Measurements from ENCODE around the gene NR2C2.

Gene NR2C2

DNA sequence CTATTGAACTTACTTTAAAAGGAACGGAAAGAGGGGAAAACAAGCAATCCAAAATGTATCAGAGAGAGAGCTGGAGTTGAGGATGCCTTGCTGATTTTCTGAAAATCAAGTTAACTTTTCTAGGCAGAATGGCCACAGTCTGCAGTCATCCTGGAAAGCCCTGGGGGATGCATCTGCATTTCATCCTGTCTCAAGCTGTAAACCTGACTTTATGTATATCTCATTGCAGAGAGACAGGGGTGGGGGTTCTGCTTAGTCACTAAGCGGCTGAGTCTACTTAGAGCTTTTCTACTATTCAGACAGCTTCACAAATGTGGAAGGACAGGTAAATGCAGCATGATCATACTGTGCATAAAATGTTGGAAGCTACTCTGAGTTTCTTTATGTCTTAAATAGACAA, 76.3 kb downstream of the NR2C2 start:
- DNase-seq (ENCODE audit: low spot score), result no peak

DNA sequence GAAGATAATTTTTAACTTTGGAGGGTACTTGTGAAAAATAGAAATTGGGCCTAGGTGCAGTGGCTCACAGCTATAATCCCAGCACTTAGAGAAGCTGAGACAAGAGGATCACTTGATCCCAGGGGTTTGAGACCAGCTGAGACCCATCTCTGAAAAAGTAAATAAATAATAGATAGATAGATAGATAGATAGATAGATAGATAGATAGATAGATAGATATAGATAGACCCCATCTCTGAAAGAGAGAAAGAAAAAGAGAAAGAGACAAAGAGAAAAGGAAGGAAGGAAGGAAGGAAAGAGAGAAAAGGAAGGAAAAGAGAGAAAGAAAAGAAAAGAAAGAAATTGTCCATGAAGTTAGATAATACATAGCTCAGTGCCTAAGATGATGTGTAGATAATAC, 82.2 kb downstream of the NR2C2 start:
- DNase-seq (ENCODE audit: low spot score), result no peak

DNA sequence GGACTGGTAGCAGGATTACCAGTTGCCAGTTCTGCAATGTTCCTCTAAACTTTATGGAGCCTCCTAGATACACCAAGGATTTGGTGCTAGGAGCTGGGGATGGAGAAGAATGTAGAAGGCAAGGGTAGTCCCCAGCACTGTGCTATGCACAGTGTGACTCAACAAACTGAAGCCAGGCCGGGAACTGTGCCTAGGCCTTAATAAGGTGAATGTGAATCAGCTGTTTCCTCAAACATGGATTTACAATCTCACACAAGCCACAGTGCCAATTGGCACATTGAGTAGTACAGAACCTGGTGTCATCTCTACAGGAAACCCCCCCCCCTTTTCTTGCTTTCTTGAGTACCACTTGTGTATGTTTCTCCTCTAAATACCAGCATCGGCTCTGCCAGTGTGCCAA, 85.3 kb downstream of the NR2C2 start:
- DNase-seq (ENCODE audit: low spot score), result no peak

DNA sequence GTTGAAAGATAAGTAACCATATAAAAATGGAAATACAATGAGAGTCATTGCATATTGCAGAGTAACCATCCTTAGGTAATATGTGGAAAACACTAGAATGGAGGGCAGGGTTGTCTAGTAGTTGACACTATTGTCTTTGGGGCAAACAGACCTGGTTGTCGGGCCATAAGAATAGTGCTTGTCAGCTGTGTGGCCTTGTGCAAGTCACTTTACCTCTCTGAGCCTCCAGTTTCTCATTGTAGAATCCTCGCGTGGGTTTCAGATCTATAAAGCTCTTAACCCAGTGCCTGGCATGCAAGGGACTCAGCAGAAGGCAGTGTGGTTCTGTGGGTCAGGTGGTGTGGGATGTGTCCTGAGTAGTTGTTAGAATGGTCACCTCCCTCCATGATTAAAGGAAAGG, 85.7 kb downstream of the NR2C2 start:
- no peak for DNase-seq (ENCODE audit: low spot score)

DNA sequence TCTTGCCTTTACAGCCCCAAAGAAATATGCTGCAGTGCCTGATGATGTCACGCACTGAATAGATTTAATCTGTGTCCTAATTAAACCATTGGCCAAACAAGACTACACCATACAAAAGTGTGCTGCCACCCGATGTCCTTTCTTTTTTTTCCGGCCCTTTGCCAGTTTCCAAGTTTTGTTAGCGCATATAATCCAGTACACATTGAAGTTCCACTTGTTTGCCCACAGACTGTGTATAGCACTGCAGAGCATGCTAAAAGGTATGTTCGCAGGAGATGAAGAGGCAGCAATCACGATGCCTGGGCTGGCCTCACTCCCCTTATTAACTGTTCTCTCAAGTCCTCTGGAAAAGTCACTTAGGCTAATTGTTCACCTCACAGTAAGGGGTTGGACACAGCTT, 90.9 kb downstream of the NR2C2 start:
- no peak for DNase-seq (ENCODE audit: low spot score)

DNA sequence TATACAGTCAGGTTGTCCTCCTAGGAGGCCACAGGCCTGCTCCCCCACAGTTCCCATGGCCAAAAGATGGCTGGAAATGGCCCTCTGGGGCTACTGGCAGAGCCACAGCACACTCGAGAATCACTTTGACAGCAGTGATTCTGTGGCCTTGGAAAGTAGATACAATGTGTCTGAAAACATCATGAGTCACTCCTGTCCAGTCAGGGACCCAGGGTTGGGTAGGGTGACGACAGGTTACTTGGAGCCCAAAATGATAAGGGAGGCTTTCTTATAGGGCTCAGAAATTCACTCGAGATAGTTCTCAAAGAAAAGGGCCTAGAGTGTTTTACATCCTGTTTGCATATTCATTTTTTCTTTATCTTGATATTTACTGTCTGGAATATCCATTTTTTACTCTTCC, 93.5 kb downstream of the NR2C2 start:
- no peak for DNase-seq (ENCODE audit: low spot score)

DNA sequence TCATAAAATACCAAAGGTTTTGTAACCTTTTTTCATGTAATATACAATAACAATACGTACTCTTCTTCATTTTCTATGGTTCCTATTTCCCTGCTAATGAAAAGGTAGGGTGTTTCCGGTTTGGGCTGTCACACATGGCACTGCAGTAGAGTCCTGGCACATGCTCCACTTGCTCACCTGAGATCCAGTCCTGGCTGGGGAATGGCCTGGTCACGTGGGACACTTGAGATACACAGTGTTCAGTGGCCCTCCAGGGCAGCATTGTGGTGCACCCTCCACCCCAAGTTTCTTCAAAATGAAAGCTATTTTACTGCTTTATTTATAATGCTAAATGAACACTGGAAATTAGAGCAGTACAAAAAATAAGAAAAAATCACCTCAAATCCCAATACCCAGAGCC, 94.6 kb downstream of the NR2C2 start:
- DNase-seq (ENCODE audit: low spot score), result no peak

DNA sequence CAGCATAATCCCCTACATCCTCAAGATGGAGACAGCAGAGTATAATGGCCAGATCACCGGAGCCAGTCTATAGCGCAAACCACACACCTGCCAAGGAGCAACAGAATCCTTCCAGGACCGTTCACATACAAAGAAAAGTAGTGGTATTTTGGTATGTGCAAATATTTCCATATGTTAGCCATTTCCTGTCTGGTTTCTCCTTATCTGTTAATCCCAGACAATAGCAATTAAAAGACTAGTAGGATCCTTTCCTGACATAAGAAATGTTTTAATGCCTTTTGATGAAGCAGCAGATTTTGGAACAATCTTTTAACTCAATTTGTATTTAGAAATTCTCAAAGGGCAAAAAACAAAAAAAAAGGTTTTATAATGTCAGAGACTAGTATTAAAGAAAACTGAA, 95.6 kb downstream of the NR2C2 start:
- no peak for DNase-seq (ENCODE audit: low spot score)

DNA sequence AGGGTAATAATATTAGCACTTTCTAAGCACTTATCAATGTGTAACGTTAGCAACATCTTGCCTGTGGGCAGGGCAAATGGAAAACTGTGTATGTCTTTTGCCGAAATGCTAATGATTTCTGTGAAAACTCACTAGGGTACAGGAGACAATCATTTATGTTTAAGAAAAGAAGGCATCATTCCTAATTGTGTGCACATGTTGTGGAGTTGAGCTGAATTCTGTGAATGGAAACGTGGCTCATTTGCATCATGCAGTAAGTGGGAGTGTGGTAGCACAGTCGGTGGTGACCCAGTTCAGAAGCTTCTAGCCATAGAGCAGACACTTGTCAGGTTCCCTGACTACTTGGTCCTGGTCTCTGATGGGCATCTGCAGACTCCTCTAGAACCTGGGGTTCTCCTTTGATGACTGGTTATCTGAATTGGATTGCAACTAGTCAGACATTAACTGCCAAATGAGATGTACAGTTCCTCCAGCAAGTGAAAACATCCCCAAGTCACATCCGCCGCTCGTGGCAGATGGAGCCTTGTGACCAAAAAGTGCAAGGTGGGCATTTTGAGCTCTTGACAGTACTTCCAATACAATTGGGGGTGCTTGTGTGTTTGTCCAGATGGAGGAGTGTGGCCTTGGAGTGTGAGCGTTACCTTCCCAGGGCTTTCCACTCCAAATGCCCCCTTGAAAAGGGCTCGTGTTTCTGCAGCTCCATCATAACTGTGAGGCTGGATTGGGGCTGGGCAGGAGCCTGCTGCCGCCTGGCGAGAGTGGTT, 96.2 kb downstream of the NR2C2 start:
- DNase-seq (ENCODE audit: low spot score), result no peak

DNA sequence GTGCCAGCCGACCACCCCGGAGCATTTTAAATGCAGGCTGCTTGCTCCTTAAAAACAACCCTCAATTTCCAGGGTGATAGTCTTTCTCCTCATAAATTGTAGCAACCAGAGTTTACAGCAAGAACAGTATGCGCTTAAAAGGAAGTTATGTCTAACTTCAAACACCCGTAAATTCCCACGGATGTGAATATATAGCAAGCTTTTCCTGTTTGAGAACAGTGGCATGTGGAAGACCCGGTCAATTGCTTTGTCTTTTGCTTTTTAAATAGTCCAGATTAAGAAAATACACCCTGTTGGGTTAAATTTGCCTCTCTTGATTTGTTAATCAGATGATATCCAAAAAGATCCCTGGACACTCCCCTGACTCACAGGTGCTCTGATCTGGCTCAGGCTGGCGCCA, 96.9 kb downstream of the NR2C2 start:
- DNase-seq (ENCODE audit: low spot score), result no peak

DNA sequence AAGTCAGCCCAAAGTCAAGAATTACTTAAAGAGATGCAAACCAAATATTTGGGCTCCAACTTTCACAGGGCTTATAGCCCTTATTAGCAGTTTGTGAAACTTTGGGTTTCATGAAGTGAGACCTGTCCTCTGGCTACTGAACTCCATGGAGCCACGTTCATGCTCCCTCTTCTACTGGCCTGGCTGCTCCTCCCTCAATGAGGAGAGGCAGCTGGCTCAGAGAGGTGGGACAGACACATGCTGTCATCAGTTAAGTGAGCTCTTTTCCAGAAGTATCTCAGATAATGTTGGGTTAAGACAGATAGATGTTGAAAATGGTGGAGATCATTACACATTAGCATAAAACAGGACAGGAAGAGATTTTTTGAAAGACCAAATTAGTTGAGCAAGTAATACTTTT, 98.3 kb downstream of the NR2C2 start:
- DNase-seq (ENCODE audit: low spot score), result no peak

DNA sequence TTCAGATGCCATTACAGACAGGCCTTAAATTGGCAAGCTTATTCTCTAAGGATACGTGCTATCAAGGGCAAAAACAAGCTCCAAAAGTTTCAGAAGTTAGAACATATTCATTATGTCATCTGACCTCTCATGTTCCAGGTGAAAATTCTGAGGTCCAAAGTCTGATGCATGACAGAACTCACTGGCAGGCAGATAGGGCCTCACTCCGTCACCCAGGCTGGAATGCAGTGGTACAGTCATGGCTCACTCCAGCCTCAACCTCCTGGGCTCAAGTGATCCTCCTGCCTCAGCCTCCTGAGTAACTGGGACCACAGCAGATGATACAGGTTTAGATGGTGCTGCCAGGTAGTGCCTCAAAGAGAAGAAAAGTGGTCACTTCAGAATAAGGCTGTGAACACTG, 102.2 kb downstream of the NR2C2 start:
- DNase-seq (ENCODE audit: low spot score), result no peak

DNA sequence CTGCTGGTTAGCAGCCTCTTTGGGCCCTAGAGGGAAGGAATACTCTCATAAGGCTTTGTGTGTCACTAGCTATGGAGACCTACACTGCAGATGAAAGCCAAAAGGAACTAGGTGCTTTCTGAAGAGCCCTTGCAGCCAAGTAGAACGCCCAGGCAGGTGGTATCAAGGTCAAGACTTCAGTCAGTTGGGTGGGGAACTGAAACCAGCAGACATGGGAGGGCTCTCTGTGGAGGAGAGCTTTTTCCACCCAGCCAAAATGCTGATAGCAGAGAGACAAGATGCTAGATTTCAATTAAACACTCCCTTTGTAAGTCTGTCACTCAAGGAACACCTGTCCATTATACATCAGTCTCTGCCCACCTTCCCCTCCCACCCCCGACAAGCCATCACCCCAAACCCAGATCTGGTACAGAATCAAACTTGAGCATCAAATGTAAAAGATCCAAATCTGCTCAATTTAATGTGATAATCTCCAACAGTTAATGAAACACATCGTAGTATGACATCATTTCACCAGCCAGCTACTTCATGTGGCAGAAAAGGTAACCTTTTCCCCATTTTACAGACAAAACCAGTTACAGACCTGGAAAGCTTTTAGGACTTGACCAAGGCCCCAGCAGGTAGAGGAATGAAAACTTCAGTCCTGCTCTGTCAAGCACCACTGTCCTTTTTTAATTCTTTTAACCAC, 103.2 kb downstream of the NR2C2 start:
- DNase-seq (ENCODE audit: low spot score), result no peak

DNA sequence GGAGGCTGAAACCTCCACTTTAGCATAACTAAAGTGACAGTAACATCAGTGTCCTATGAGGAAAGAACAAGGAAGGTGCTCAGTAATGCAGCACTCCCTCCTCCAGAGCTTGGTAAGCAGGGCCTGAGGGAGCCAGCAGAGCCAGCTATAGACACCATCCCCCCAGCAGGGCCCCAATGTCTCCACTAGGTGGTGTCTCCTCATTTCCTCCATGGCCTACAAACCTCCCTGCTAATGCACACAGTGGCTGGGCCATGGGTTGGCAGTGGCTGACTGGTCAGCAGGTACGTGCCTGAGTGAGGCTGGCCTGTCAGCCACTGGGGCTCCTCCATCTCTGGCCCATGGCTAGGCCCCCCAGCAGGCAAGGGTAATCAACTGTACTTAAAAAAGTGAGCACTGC, 104.1 kb downstream of the NR2C2 start:
- peak; percentile 86 for DNase-seq (ENCODE audit: low spot score)

DNA sequence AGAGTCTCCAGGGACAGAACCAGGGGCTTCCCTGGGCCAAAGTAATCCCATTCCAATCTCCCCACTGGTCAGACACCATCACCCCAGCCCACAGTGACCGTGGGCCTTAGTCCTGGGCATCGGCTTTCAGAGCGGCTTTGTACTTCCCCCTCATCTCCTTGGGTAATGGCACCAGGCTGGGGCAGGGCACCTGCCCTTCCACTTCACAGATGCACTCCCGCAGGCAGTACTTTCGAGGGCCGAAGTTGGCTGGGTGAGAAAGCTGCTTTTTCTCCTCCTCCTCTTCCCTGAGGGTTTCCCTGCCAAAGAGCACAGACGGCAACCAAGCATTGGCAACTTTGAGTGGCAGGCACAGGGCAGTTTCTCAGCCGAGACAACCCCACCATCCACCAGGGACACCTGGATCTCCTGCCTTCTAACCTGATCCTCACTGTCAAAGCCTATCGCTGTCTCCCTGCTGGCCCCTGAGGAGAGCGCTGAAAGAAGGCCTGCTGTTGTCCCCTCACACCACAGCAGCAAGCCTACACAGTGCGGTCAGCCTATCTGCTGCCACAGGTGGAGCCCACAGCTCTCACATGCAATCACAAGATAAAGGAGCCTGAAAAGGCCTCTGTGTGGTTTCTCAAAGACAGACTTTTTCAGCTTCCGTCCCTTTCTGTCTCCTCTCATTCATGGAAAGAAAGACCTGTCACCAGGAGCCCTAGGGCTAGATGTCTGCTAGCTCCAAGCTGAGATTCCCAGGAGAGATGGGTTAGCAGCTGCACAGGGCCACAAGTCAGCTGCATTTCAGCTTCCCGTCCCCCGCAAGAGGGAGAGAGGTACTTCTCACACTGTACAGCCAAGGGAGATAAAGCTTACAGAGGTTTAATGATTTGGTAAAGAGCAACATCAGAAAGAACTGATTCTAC, 105.2 kb downstream of the NR2C2 start:
- no peak for DNase-seq (ENCODE audit: low spot score)

DNA sequence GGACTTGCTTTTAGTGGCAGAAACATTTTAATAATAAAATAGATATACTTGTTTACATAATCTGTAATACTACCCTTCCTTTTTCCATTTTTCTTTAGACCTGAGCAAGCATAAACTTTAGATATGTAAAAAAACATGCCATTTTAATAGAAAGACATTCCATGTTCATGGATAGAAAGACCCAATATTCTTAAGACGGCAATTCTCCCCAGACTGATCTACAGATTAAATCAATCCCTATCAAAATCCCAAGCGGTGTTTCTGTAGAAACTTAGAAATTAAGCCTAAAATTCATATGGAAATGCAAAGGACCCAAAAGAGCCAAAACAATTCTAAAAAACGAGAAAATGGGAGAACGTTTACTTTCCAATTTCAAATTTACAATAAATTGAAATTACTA, 106.2 kb downstream of the NR2C2 start:
- no peak for DNase-seq (ENCODE audit: low spot score)

DNA sequence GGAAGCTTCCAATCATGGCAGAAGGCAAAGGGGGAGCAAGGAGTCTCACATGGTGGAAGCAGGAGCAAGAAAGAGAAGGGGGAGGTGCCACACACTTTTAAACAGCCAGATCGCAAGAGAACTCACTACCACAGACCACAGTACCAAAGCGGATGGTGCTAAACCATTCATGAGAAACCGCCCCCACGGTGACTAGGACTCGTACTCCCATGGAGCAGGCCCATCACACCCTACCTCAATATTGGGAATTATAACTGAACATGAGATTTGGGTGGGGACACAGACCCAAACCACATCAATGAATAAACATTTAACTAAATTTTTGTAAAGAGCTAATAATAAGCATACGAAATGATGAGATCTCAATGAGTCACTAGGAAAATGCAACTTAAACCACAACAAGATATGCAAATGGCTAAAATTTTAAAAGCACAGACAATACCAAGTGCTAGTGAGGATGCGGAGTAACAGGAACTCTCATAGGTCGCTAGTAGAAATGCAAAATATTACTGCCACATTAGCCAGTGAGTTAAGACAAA, 107.7 kb downstream of the NR2C2 start:
- no peak for DNase-seq (ENCODE audit: low spot score)

DNA sequence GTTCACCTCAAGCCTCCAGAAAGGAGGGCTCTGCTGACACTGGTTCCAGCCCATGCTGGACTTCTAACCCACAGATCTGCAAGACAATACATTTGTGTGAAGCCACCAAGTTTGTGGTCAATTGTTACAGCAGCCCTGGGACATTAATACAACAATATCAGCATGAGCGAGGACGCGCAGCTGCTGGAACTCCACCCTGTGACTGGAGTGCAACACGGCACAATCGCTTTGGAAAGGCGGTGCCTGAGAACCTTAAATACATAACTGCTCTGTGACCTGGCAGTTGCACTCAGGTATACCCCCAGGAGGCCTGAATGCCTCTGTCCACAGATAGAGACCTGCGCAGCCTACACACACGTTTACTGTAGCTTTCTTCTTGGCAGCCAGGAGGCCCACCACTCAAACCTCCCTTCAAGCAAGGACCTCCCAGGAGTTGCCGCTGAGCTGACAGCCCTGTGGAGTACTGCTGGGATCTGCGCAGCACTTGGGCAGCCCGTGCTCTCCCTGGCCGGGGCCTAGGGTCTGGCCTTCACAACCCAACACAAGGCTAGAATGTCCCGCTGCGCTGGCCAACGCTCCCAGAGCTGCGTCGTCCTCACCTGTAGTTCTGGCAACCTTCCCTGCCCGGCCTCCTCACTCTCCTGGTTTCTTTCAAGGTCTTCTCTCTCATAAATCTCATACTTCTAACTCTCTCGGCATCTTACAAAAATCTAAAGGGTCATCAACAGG, 109.5 kb downstream of the NR2C2 start:
- no peak for DNase-seq (ENCODE audit: low spot score)

DNA sequence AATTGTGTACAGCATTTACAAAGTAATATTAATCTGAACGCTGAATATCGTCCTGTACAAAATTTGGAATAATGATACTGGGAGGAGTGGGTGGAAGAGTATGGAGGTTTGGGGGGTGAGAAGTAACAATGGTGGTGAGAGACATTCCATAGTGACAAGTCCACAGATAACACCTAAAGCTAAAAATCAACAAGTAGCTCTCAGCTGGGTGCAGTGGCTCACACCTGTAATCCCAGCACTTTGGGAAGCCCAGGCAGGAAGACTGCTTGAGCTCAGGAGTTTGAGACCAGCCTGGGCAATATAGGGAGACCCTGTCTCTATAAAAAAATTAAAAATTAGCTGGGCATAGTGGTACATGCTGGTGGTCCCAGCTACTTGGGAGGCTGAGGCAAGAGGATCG, 112.6 kb downstream of the NR2C2 start:
- DNase-seq (ENCODE audit: low spot score), result no peak

DNA sequence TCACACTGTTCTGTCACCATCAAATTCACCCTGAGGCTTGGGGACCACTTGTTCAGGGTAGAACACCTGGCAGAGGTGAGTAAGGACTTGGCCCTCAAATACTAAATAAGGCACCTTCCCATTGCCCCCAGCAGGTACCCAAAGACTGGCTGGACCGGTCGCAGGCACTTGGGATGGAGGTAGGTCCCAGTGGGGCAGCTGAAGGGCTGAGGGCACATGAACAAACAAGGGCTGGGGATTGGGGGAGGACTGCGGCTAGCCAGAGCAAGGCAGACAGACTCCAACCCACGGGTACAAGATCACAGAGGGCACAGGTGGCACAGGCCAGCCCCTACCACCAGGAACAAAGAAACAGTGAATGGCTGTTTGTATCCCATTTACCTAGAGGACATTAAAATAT, 115.9 kb downstream of the NR2C2 start:
- no peak for DNase-seq (ENCODE audit: low spot score)

DNA sequence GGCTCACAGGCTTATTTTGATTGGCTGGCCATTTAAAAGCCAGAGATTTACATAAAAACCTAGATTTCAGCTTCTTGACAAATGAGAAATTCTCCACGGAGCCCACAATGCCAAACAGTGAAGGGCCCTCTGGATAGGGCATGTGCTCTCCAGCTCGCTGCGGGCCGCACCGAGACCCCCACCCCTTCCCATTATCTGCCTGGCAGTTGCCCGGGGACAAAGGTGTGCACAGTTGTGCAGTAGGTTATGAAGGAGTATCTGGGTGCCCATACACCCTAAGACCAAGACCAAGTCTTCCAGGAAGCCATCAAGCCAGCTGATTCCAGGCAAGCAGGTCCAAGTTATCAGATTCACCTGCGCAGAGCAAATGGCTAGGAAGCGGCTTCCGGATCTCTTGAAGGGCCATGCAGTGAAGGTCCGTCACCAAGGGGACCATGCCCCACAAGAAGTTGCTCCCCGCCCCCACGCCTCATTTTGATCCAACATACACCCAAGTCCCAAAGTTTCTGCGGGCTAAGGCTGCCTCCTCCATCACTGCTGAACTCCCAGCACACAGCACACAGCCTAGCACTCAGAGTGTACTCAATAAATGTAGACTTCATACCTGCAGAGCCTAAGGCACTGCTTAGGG, 116.4 kb downstream of the NR2C2 start:
- DNase-seq (ENCODE audit: low spot score), result no peak

Measured in iPS-NIHi11 (cell line).